ENCODE data around the gene RGS19. TPM values are rescaled to one million over a fixed set of nuclear protein-coding genes. Genes with fewer than 3 reads are reported as not detected.

RGS19 gene
- total RNA-seq, 2 donors from 2014 or later = 3.4 to 5.9 TPM

- intact Hi-C loops (cut with DNase I, micrococcal nuclease) = loop anchor here in 1 of 2 donors (5.0 kb wide), 1 partner anchor 64 kb away; no protein-coding TSS in a partner anchor
- ATAC-seq (no peak), DNase-seq (no peak)
These were observed 23.3 kb downstream of the RGS19 start for GRCh38 chr20:64055893-64056638.

- DNase-seq (no peak), ATAC-seq (no peak)
- intact Hi-C loops (cut with DNase I, micrococcal nuclease) = loop anchor here in 1 of 2 donors (5.0 kb wide), 1 partner anchor 63 kb away; no protein-coding TSS in a partner anchor
These were observed 23.9 kb downstream of the RGS19 start for GRCh38 chr20:64055396-64055892.

GRCh38 chr20:64053841-64054661, 25.3 kb downstream of the RGS19 start:
- intact Hi-C loops (cut with DNase I, micrococcal nuclease) = no loop called here
- DNase-seq (no peak), ATAC-seq (no peak)

GRCh38 chr20:64052987-64053840, 26.1 kb downstream of the RGS19 start:
- no peak for ATAC-seq
- intact Hi-C loops (cut with DNase I, micrococcal nuclease) = no loop called here
- no peak for DNase-seq

GRCh38 chr20:64052326-64052722, 27.0 kb downstream of the RGS19 start:
- intact Hi-C loops (cut with DNase I, micrococcal nuclease) = no loop called here
- ATAC-seq (no peak), DNase-seq (no peak)

- intact Hi-C loops (cut with DNase I, micrococcal nuclease) = no loop called here
- DNase-seq (no peak), ATAC-seq (no peak)
These were observed 27.6 kb downstream of the RGS19 start for GRCh38 chr20:64051561-64052325.

GRCh38 chr20:64051033-64051452, 28.3 kb downstream of the RGS19 start:
- intact Hi-C loops (cut with DNase I, micrococcal nuclease) = no loop called here

GRCh38 chr20:64050261-64051032, 28.9 kb downstream of the RGS19 start:
- no peak for ATAC-seq
- DNase-seq = no peak
- intact Hi-C loops (cut with DNase I, micrococcal nuclease) = no loop called here

More at GRCh38 chr20:64051033-64051452, 28.3 kb downstream of the RGS19 start:
- ATAC-seq (no peak), DNase-seq (no peak)

- intact Hi-C loops (cut with DNase I, micrococcal nuclease) = no loop called here
- ATAC-seq = no peak
- DNase-seq = no peak
These were observed 29.4 kb downstream of the RGS19 start for GRCh38 chr20:64049878-64050260.

- DNase-seq (no peak), ATAC-seq (peak; percentile 34)
- intact Hi-C loops (cut with DNase I, micrococcal nuclease) = no loop called here
These were observed 30.0 kb downstream of the RGS19 start, which contains the start of gene SOX18 for GRCh38 chr20:64049060-64049877. TSS of gene SOX18 (minus strand) at chr20:64049639. CDS start at chr20:64049516, 123 bp downstream.

GRCh38 chr20:64048402-64049044, 30.8 kb downstream of the RGS19 start:
- ATAC-seq = no peak
- intact Hi-C loops (cut with DNase I, micrococcal nuclease) = no loop called here

GRCh38 chr20:64047968-64048401, 31.3 kb downstream of the RGS19 start:
- no peak for DNase-seq
- ATAC-seq = no peak
- intact Hi-C loops (cut with DNase I, micrococcal nuclease) = no loop called here

More at GRCh38 chr20:64048402-64049044, 30.8 kb downstream of the RGS19 start:
- no peak for DNase-seq

- intact Hi-C loops (cut with DNase I, micrococcal nuclease) = no loop called here
- ATAC-seq = no peak
These were observed 32.3 kb downstream of the RGS19 start for GRCh38 chr20:64047046-64047389.

GRCh38 chr20:64045346-64046011, 33.8 kb downstream of the RGS19 start:
- DNase-seq (no peak), ATAC-seq (no peak)
- intact Hi-C loops (cut with DNase I, micrococcal nuclease) = no loop called here

More at GRCh38 chr20:64047046-64047389, 32.3 kb downstream of the RGS19 start:
- DNase-seq = no peak

GRCh38 chr20:64044484-64045247, 34.7 kb downstream of the RGS19 start:
- intact Hi-C loops (cut with DNase I, micrococcal nuclease) = no loop called here
- DNase-seq (no peak), ATAC-seq (peak; percentile 18)
